GM19397 (cell line): Measurements from ENCODE around the gene ATP1A4.
"Not testable (repeated sequence)": the region's sequence is repeated elsewhere in the genome, so short reads cannot be mapped to it uniquely, and the experiment has no call there.

ENCODE experiments used
- ATAC-seq: cut with Tn5 transposase; IDR thresholded peaks from one replicate; pipeline ENCODE4 v1.9.1; 2021; ENCODE audit warnings: mild to moderate bottlenecking, moderate library complexity; ENCODE audit not compliant: unreplicated experiment

Gene ATP1A4

DNA sequence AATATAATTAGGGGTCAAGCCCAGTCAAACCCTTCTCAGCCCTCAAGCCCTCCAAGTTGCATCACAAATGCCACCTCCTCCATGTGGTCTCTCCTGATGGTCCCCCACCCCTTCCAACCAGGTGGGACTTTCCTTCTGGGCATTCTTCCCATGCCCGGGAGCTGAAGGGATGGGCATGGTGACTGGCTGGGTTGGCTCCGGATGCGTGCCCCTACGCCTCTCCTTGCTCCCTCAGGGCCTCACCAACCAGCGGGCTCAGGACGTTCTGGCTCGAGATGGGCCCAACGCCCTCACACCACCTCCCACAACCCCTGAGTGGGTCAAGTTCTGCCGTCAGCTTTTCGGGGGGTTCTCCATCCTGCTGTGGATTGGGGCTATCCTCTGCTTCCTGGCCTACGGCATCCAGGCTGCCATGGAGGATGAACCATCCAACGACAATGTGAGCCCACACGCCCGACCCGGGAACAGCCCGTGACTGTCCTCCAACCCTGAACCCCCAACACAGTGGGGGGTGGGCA lies 28.4 kb upstream of the ATP1A4 start:
- ATAC-seq: no peak

DNA sequence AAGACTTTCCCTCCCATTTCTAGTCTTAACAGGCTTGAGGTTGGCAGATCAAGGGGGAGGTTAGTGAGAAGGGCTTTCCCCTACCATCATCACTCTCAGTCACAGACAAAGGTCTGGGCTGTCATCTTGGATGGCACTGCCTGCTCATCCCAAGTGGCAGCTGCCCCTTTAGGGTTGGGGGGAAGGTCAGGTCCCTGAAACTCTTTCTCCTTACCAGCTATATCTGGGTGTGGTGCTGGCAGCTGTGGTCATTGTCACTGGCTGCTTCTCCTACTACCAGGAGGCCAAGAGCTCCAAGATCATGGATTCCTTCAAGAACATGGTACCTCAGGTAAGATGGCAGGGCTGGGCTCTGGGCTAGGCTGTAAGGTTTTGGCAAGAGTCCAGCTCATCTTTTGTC lies 27.7 kb upstream of the ATP1A4 start:
- no peak for ATAC-seq

DNA sequence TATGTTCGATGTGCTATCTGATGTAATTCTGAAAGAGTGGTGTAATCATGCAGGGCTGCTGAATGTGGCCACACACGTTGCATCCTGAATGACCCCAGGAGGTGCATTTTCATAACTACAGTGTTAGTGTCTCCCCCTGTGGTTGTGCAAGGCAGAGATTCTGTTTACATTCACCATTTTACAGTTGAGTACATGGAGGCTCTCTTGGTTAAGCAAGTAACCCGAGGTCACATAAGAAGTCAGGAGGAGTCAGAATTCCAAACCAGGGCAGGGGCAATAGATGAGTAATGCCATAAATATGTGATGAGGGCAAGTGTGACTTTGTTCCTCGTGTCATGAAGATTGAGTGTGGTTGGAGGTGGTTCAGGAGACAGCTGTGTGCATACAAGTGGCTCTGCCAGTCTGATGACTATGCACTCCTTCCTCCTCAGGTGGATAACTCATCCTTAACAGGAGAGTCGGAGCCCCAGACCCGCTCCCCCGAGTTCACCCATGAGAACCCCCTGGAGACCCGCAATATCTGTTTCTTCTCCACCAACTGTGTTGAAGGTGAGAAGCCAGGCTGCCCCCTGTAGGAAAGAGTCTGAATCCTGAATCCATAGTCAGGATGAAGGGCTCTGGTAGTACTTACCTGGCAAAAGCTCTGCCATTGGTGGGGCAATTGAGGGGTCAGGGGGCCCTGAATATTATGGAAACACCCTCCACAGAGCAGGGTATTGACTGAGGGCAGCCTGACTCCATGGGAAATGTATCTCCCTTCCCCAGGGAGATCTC lies 26.5 kb upstream of the ATP1A4 start:
- no peak for ATAC-seq

DNA sequence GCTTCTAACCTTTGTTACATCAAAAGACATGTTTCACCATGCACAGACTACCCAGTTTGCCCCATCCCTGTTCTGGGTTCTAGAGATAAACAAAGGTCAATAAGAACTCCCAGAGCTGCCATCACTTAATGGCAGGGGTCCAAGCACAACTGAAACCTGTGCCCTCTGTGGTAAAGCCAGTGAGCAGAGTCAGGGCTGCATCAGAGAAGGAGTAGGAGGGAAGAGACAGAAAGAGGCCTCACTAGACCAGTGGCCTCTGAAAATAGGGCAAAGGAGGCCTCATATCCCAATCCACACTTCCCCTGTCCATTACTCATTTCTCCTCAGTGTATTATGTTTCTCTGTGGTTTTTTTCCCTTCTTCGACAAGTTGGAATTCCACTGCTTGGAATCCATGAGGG lies 25.7 kb upstream of the ATP1A4 start:
- ATAC-seq: no peak

DNA sequence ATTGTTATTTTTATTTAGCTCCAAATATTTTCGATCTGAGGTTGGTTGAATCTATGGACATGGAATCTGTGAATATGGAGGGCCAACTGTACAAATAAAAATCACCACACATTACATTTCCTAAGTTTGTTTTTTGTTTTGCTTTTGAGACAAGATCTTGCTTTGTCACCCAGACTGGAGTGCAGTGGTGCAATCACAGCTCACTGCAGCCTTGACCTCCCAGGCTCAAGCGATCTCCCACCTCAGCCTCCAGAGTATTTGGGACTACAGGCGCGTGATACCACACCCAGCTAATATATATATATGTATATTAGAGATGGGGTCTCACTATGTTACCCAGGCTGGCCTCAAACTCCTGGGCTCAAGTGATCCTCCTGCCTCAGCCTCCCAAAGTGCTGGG lies 25.1 kb upstream of the ATP1A4 start:
- ATAC-seq: not testable (repeated sequence)

DNA sequence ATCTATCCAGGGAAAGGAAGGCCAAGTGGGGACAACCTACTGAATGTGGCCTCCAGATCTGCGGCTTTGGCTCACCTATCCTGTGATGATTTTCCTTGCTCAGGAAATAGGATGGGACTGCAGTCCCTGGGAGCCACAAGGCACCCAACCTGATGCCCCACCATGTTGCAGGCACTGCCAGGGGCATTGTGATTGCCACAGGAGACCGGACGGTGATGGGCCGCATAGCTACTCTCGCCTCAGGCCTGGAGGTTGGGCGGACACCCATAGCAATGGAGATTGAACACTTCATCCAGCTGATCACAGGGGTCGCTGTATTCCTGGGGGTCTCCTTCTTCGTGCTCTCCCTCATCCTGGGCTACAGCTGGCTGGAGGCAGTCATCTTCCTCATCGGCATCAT lies 24.0 kb upstream of the ATP1A4 start:
- no peak for ATAC-seq

DNA sequence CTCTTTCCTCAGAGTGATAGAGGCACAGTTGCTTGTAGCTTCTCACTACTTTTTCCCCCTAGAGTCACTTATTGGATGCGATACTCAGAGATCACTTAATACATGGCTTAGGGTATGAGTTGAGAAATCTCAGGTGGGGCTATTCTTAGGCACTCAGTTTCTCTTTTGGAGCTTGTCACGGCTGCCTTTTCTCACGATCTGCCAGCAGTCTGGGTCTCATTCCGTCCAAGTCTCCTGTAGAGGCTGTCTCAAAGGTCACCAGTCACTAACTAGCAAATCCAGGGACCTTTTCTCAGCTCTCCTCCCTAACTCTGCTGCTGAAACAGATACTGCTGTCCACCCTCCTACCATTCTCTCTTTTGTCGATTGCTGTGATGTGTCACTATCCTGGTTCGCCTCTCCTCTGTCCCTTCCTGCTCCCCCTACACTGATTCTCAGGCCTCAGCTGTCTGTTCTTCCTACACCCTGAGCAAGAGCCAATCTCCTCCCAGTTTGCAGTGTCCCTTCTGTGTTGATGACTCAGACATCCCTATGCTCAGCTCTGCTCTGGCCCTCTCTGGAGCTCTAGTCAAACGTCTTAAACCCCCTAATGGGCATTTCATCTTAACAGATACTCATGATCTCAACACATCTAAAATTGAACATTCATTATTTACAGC lies 23.4 kb upstream of the ATP1A4 start:
- ATAC-seq: no peak

DNA sequence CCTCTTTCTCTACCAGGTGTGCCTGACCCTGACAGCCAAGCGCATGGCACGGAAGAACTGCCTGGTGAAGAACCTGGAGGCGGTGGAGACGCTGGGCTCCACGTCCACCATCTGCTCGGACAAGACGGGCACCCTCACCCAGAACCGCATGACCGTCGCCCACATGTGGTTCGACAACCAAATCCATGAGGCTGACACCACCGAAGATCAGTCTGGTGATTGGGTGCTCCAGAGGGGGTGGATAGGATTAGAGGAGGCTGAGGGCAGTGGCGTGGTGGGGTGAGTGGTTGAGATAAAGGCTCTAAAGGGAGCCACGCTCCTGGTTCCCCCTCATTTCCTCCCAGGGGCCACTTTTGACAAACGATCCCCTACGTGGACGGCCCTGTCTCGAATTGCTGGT lies 22.8 kb upstream of the ATP1A4 start:
- ATAC-seq: no peak

DNA sequence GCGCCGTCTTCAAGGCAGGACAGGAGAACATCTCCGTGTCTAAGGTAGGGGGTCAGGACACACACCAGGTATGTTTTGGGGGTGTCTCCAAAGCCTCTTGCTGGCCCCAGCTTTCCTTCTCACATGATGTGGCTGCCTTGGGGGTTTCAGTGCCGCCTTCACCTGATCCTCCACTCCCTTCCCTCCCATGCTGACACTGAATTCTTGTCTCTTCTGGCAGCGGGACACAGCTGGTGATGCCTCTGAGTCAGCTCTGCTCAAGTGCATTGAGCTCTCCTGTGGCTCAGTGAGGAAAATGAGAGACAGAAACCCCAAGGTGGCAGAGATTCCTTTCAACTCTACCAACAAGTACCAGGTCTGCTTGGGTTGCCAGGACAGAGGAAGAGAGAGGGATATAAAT lies 22.4 kb upstream of the ATP1A4 start:
- ATAC-seq: no peak

DNA sequence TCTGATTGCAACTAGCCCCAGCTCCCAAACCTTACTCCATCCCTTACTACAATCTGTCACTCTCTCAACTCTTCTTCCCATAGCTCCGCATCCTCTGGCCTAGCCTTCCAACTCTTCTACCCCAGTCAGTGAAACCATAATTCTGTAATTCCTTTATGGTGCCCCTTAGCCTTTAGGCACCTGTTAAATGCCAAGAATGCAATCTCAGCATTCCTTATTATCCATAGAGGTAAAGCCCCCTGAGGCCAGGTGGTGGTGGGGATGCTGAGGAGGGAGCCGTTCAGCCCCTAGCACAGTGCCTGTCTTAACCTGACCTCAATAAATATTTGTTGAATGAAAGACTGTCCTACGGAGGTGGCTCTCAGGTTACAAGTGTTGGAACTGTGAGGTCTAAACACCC lies 21.8 kb upstream of the ATP1A4 start:
- no peak for ATAC-seq

DNA sequence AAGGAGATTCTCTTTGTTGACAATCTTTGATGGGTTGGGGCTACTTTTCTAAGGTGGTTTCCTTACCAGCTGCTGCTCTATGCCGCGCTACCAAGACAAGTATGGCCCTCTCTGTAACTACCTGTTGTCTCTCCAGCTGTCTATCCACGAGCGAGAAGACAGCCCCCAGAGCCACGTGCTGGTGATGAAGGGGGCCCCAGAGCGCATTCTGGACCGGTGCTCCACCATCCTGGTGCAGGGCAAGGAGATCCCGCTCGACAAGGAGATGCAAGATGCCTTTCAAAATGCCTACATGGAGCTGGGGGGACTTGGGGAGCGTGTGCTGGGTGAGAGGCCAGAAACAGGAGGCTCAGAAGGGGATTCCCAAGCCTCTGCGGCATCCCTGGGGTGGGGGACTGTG lies 21.4 kb upstream of the ATP1A4 start:
- ATAC-seq: no peak

DNA sequence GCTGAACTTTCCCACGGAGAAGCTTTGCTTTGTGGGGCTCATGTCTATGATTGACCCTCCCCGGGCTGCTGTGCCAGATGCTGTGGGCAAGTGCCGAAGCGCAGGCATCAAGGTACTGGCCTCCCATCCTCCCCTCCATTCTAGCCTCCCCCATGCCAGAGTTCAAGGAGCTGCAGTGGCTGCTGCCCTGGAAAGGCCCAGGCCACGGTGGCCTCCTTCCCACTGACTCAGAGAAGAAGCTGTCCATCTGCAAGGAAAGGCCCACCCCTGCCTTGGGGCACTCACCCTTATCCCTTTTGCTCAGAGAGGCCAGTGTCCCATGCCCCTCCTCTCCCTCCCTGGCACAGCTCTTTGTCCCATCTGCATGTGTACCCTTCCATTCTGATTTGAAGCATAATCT lies 20.9 kb upstream of the ATP1A4 start:
- no peak for ATAC-seq

DNA sequence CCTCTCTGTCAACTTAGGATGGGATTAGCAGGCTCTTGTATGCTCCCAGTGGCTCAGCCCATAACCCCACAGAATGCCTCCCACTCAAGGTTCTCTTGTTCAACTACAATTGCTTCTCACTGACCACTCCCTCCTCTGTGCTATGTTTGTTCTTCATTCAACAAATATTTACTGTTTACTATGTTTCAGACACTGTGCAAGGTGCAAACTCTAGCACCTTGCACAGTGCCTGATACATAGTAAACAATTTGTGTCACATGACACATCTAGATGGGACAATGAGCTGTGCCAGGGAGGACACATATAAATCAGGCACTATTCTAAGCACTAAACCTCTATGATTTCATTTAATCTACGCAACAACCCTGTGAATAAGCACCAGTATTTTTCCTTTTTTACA lies 20.5 kb upstream of the ATP1A4 start:
- ATAC-seq: no peak

DNA sequence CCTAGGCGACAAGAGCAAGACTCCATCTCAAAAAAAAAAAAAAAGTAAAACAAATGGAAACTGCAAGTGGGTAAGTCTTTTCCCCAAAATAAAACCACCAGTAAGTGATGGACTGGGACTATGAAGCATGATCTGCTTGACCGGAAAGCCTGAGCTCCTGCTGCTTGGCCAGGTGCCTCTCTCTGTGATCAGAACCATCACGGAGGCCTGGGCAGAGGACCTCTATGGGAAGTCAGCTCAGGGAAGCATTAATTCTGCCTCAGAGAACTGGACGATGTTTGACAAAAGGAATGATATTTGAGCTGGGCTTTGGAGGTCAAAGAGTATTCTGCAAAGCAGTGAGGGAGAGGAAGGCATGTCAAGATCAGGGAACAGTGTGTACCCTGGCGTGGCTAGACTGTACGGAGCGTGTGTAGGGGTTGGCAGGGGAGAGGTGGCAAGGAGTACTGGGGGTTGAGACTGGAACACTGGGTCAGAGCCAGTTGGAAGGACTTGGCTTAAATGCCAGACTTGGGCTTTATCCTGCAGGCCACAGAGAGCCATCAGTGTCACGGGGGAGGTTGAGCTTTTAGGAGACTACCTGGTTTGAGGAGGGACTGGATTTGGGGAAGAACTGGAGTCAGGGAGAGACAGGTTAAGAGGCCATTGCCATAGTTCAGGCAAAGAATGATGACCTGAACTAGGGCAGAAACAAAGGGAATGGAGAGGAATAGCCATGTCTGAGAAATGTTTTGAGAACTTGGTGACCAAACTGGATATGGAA lies 19.4 kb upstream of the ATP1A4 start:
- ATAC-seq: no peak

DNA sequence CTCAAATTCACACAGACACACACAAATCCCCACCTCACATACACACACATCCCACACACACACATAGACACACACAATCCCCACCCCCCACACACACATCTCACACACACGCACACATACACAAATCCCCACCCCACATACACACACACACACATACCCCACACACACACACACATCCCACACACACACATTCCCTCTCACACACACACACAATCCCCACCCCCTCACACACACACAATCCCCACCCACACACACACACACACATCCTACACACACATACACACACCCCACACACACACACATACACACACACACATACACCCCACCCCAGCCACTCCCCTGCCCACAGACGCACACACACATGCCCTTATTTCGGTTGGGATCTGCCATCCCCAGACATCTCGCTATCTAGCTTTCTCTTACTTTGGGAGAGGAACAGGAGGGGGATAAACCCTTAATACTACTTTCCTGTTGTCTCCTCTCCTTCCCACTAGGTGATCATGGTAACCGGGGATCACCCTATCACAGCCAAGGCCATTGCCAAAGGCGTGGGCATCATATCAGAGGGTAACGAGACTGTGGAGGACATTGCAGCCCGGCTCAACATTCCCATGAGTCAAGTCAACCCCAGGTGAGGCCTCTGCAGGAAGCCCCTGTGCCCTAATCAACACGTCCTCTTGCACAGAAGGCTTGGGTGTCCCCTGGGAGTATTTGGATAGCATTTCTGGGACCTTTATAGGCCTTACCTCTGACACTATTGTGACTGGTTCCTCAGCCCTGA lies 17.2 kb upstream of the ATP1A4 start:
- no peak for ATAC-seq

DNA sequence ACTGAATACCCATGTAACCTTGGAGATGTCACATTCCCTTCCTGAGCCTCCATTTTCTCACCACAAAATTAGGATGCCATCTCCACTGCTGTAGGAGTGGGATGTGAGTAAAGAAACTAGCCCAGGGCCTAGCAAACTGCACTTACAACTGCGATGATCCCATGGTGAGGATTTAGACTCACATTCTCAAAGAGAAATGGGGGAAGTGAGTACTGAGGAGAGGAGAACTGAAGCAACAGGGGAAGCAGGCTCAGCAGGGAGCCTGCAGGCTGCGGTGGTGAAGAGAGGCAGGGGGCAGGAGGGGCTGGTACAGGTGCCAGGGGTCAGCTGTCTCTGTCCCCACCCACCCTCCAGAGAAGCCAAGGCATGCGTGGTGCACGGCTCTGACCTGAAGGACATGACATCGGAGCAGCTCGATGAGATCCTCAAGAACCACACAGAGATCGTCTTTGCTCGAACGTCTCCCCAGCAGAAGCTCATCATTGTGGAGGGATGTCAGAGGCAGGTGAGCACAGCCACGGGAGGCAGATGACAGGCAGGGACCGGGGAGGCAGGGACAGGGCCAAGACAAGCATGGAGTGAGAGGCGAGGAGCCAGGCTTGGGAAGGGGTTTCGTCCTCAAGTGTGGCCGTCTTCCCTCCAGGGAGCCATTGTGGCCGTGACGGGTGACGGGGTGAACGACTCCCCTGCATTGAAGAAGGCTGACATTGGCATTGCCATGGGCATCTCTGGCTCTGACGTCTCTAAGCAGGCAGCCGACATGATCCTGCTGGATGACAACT lies 16.4 kb upstream of the ATP1A4 start:
- ATAC-seq: no peak

DNA sequence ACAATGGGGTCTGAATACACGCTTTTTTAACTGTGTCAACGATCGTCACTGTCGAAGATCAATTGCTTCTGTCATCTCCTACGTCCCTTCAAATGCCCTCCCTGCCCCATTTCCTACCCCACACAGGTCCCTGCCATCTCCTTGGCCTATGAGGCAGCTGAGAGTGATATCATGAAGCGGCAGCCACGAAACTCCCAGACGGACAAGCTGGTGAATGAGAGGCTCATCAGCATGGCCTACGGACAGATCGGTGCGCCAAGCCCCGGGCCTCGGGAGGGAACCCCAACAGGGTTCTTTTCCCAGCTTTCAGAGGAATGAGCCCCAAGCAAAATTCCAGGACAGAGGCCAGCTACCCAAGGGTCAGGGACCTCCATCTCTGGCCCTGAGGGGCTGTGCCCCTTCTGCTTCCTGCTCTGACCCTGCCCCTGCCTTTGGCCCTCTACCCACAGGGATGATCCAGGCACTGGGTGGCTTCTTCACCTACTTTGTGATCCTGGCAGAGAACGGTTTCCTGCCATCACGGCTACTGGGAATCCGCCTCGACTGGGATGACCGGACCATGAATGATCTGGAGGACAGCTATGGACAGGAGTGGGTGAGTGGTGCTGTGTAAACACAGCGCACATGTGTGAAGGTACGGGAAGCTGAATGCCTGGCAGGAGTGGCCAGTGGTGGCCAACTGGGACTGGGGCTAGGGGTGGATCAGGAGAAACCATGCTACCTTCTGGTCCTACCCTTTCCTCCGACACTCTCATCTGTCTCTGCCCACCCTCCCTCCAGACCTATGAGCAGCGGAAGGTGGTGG lies 15.1 kb upstream of the ATP1A4 start:
- no peak for ATAC-seq

DNA sequence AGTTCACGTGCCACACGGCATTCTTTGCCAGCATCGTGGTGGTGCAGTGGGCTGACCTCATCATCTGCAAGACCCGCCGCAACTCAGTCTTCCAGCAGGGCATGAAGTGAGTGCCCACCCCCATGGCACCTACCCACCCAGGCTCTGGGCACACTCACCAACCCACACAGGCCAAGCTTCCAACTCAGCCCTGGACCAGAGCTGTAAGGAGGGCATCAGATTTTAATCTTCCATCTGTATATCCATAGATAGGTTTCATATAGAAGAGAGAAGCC lies 14.5 kb upstream of the ATP1A4 start:
- no peak for ATAC-seq

DNA sequence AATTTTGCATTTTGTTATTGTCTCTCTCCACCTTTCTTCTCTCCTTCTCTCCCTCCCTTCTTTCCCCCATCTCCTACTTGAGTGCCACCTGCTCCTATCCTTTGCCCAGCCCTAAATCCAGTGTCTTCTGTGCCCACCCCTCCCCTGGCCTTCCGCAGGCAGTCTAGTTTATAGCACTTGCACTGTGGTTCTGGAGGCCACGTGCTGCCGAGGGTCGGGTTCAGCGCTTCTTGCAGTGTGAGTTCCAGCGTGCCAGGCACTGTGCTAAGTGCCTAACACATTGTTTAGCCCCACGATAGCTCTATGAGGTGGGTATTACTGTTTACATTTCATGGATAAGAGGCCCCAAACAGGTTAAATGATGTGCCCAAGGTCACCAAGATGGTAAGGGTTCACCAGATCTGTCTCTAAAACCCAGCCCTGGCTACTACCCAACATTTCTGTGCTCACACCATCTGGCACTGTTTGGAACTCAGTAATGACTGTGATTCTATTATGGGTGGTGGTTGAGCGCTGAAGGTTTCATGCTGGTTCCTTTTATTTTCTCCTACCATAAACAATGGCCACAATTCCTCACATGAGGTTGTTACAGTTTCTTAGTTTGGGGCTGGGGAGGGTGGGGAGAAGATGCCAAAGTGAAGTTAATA lies 14.1 kb upstream of the ATP1A4 start:
- ATAC-seq: no peak
